Measurements from ENCODE around the gene GALNT4.

Gene GALNT4

DNA sequence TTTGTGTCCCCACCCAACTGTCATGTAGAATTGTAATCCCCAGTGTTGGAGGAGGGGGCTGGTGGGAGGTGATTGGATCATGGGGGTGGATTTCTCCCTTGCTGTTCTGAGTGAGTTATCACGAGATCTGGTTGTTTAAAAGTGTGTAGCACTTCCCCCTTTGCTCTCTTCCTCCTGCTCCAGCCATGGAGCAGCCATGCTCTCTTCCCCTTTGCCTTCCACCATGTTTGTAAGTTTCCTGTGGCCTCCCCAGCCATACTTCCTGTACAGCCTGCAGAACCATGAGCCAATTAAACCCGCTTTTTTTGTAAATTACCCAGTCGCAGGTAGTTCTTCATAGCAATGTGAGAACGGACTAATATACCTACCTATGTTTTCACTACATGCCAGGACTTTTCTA lies 3.8 kb upstream of the GALNT4 start:
- DNase-seq, result peak; percentile 74

DNA sequence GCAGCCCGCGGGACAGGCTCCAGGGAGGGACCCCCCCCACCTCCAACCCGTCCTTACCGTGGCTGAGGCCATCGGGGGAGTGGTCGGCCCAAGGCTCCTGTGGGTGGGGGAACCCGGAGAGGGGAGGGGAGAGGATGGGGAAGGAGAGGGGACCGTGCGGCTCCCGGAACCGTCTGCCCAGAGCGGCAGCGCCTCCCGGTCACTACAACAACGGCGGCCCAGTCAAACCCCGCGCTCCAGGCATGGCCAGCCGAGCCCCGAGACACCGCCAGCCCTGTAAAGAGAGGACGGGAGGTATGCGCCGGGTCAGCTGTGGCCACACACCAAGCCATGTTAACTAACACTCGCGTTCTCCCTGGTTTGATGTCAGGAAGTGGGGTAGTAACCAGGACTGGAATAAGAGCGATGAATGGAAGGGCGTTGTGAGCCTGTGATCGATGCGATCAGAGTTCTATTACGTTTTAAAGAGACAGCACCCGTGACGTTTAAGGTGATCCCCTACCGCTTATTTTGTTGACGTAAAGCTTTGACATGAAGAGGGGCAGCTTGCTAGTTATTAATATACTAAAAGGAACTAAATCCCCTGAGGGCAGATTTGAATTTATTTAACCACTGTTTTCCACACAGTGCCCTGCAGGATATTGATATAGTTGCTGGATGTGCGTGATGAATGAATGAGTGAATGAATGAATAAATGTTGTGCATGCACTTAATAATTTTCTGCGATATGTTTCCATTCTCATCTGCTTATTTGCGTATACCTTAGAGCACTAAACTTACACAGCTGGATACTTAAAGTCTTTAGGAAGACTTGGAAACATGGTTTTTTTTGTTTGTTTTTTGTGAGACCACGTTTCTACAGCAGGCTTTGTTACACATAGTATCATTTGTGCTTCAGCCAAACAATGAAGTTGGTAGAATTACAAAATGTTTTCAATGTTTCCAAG lies 1.5 kb upstream of the GALNT4 start, which contains the start of gene POC1B:
POC1B (minus strand) TSS at position 224 of the 947 bp plus-strand sequence; CDS start at position 72, 152 bp downstream.
- DNase-seq, result peak; percentile 90

- DNase-seq, result peak; percentile 67
These were observed 768 bp upstream of the GALNT4 start for GRCh38 chr12:89525305-89525823.

GRCh38 chr12:89523843-89524540 lies 604 bp downstream of the GALNT4 start:
- peak; percentile 57 for DNase-seq

- DNase-seq, result no peak
These were observed 1.2 kb downstream of the GALNT4 start for GRCh38 chr12:89523393-89523792.

- peak; percentile 34 for DNase-seq
These were observed 3.0 kb downstream of the GALNT4 start for GRCh38 chr12:89521364-89522223.

DNA sequence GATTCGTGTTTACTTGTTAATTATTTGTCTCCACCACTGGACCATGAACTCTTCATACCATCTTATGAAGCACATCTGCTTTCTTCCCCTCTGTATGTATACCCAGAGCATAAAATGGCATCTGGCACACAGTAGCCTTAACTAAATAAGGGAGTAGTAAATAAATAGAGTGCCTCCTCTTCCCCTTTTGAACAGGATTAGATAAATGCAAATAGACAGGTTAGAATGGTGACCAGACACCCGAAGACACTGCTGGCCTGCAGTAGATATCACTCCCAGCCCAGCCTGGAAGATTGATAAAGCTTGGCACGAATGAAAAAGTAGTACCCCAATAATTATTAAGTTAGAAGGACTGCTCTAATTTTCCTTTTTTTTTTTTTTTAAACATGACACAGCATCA lies 6.9 kb downstream of the GALNT4 start:
- peak; percentile 31 for DNase-seq

GRCh38 chr12:89516633-89517032 lies 8.0 kb downstream of the GALNT4 start:
- no peak for DNase-seq

GRCh38 chr12:89514751-89515150 lies 9.8 kb downstream of the GALNT4 start:
- DNase-seq, result peak; percentile 44

DNA sequence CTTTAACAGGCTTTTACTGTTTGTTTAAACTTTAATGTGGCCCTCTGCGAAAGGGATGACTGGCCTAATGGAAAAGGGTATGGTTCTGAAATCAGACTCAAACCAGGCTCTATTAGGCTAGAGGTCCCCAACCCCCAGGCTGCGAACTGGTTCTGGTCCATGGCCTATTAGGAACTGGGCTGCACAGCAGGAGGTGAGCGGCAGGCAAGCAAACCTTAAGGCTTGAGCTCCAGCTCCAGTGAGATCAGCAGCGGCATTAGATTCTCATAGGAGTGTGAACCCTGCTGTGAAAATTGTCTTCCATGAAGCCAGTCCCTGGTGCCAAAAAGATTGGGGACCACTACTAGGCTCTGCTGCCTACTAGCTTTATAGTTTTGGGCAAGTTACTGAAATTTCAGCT lies 11.1 kb downstream of the GALNT4 start:
- DNase-seq, result no peak

DNA sequence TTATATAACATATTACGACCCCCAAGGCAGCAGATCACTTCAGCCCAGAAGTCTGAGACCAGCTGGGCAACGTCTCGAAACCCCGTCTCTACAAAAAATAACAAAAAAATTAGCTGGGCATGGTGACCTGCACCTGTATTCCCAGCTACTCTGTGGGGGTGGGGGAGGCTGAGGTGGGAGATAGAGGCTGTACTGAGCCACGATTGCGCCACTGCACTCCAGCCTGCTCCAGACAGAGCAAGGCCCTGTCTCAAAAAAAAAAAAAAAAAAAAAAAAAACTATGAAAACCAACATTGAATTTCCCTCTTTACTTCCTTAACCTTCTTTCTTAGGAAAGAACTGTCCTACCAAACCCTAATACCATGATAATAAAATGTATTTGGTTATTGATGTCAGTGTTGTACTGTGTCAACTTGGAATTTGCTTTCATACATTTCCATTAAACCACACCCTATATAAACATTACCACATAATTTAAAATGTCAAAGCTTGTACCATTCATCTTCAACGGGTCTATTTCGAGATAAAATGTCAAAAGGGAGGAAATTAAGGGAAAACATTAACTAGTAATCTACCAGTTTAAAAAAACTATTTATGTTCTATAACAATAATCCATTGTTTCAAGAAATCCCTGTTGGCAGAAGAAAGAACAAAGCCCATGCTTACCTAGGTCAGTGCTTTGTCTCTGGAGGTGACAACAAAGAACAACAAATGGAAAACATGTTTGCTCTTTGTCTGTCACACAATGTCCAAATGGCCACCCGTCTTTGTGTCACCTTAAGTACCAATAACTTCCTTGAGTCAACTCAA lies 17.4 kb downstream of the GALNT4 start:
- DNase-seq, result no peak

DNA sequence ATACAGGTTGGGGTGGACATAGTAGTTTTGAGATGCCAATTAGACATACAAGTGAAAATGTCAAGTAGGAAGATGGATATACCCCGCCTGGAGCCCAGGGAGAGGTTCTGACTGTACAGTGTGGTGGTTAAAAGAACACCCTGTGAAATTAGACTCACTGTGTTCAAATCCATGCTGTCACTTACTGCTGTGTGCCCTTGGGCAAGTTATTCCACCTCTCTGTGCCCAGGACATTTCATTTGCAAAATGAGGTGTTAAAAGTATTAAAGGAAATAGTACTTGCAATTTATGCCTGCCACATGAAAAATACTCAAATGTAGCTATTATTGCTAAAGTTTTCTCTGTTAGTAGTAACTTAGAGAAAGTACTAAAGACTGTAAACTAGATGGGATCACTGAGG lies 18.5 kb downstream of the GALNT4 start:
- no peak for DNase-seq

GRCh38 chr12:89504560-89505346 lies 19.8 kb downstream of the GALNT4 start:
- peak; percentile 6 for DNase-seq

DNA sequence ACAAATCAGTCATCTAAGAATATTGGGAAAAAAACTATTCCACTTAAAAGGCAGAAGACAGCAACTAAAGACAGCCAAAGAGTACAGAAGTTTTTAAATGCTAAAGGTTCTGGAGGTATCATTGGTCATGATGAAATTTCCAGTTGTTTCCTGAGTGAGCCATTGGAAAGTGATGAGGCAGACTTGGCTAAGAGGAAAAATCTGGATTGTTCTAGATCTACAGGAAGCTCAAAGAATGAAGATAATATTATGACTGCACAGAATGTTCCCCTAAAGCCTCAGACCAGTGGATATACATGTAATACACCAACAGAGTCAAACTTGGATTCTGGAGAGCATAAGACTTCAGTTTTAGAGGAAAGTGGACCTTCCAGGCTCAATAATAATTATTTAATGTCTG lies 22.8 kb downstream of the GALNT4 start:
- no peak for DNase-seq

DNA sequence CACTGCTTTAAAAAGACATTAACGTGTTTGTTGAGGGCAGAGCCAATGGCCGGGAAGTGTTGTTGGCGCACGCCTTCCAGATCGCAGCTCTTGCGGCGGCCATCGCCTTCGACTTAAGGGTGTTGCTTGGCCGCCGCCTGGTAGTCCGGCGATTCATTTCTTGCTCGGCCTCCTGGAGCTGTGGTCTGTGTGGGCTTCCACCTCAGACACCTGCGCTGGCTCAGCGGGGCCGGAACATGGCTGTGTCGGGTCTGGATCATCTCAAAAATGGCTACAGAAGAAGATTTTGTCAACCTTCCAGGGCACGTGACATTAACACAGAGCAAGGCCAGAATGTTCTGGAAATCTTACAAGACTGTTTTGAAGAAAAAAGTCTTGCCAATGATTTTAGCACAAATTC lies 24.7 kb downstream of the GALNT4 start:
- no peak for DNase-seq

DNA sequence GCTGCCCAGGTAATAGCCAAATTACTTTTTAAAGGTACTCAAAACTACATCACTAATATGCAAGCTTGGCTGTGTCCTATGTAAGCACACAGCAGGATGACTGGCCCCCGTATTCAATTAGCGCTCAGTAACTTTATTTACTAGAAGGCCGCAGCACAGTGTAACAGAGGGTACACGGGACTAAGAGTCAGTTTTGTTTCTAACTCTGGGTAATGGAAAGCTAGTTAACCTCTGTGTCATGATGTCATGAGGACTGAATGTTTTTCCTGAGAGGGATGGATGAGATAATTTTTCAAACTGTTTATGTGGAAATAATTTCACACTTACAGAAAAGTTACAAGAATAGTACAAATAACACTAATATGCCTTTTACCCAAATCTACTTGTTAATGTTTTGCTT lies 27.1 kb downstream of the GALNT4 start:
- no peak for DNase-seq

- DNase-seq, result no peak
These were observed 27.6 kb downstream of the GALNT4 start for GRCh38 chr12:89497005-89497404.

GRCh38 chr12:89494411-89495231 lies 30.0 kb downstream of the GALNT4 start:
- no peak for DNase-seq

DNA sequence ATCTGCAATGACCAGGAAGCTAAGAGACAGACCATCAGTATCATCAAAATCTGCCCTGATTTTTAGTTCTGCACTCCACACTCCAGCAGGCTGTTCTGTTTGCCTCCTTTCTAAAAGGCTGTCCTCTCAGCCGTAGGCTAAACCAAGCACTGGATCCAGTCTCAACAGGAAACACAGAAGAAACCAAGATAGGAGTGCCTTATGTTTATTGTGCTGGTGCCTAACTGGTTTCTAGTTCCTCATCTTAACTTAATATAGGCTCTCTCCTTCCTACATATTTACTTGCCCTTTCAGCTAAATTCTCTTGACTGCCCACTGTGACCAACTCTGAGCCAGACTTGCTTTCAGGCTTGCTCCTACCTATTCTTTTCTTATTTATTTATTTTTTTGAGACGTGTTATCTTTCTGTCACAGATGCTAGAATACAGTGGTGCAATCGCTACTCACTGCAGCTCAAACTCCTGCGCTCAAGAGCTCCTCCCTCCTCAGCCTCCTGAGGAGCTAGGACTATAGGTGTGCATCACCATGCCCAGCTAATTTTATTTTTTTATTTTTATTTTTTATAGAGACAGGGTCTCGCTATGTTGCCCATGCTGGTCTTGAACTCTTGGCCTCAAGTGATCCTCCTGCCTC lies 30.8 kb downstream of the GALNT4 start:
- peak; percentile 52 for DNase-seq

DNA sequence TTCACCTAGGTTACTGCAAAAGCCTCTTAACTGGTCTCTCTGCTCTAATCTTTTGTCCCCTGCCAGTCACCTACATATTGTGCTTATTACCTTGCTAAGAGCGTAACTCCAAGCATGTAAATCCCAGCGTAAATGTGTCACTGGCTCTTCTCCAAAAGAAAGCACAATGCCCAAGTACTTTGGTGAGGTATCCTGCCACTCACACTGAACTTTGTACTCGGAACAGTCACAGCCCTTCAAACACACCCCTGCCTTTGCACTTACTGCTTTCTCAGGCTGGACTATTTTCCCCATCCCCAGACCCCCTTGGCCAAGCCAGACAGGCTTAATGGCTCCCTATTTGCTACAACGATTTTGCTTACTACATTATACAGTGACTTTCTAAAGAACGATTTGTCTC lies 31.7 kb downstream of the GALNT4 start:
- no peak for DNase-seq

Data from OCI-M1 (cell line).